ENCODE results near the gene LRRC4C.
"Not testable (repeated sequence)": the region's sequence is repeated elsewhere in the genome, so short reads cannot be mapped to it uniquely, and the experiment has no call there.

Gene LRRC4C

DNA sequence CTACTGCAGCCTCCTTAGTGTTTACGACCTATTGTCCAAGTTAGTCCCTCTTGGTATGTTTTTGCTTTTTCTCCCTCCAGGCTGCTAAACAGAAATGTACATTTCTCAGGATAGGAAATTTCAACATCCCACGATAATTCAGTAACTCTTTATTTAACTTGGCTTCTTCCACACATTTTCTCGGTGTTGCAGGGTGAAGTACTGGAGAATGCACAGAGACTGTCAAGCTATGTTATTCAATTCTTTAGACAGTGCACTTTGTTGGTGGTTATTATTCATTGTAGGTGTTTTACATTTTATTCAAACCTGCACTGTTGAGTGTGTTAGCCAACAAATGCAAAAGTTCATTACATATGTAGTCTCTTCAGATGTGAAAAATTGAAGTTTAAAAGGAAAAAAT lies 839.8 kb downstream of the LRRC4C start:
- no peak for DNase-seq

DNA sequence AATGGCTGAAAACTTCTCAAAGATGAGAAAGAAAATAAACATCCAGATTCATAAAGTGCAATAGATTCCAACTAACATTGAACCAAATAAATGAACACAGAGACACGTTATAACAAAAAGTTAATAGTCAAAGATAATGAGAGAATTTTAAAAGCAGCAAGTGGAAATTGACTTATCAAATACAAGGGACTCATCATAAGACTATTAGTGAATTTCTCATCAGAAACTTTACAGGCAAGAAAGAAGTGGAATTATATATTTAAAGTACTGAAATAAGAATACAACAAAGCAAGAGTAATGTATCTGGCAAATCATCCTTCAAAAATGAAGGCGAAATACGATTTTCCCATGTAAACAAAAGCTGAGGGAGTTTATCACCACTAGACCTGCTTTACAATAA lies 852.7 kb downstream of the LRRC4C start:
- no peak for DNase-seq

DNA sequence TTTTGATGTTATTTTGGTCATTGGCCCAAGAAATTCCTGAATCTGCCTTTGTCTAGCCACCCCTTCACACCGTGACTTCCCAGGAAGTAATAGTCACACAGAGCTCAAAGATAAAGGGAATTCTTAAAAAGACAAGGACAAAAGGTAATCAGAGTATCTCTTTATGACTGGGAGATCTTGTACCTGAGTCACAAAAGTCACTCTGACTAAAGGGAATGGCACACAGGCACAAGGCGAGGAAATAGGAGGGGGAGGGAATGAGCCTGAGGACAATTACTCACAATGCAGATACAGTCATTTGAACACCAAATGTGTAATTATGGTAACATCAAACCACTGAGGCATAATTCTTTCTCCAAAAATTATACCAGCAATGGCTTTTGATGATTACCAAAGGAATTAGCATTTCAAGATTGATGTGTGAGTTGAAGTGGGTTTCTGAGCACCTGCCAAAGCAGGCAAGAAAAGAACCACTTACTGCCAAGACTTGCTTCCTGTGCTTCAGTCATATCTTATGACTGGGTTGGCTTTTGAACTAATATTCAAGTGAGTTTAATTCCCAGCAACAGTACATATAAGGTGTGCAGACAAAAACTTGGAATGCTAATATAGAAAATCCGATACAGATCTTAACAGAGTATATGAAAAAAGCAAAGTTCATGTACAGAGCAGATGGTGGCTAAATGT lies 856.4 kb downstream of the LRRC4C start:
- no peak for DNase-seq

DNA sequence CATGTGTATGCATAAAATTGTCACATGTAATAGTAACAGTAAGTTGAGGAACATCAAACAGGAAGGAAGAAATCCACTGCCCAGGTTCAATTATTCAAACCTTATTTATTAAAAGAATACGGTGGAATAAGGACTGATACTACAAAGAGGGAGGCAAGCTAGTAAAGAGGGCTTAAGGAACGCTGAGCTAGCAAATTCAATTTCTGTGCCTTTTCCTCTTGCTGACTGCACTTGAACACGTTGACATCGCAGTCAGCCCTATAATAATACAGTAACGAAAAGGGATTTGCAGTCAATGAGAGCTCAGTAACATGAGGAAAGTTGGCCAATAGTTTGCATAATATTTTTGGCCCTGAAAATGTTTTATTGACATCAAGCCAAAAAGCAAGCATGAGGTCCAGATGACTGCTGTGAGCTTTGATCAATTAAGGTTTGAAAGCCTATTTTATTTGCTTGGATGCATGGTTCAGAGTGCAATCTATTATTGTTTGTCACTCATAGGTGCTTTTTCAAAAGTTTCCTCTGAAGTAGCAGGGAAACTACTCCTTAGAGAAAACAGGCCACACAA lies 861.8 kb downstream of the LRRC4C start:
- no peak for DNase-seq

DNA sequence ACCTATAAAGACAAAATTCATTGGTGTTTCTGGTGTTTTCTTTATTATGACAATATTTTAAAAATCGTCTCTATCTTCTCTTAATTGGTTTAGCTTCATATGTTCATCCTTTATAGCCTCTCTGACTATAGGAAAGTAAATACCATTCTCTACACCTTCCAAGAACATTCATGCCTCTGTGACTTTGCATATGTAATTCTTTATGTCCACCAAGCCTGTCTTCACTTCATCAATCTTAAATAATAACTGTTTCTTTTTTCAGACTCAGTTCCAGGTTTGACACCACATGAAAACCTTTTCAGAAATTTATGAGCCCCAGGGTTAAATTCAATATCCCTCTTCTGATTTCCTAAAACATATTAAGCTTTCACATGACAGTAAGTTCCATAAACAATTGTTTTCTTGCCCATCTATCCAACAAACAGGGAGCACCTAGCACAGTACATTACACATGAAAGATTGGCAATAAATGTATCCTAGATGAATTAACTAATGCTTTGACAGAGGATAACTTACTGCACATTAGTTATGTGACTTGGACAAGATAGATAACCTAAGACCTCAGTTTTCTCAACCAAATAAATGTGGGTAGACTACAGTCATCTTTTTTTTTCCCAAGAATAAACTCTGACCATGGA lies 886.1 kb downstream of the LRRC4C start:
- no peak for DNase-seq

DNA sequence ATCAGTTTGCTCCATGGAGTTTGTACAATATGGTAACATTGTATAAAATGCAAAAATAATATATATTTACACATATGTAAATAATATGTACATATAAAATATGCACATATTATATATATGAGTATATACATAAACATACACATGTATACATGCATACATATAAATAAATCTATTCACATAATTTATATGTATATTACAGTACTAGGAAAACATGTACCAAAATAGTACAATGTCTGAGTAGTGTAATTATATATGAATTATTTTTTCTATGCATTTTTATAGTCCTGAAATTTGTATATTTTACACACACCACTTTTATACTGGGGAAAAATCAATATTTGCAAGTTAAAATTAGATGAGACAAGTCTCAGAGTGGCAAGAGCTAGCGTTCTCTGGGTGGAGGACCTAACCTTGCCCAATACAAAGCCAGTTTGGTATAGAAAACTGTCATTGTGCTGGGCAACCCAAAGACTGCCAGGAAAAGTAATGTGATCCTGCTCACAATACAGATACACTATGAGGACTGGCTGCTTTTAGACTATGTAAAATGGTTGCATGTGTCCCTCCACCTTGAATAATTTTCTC lies 889.4 kb downstream of the LRRC4C start:
- no peak for DNase-seq

DNA sequence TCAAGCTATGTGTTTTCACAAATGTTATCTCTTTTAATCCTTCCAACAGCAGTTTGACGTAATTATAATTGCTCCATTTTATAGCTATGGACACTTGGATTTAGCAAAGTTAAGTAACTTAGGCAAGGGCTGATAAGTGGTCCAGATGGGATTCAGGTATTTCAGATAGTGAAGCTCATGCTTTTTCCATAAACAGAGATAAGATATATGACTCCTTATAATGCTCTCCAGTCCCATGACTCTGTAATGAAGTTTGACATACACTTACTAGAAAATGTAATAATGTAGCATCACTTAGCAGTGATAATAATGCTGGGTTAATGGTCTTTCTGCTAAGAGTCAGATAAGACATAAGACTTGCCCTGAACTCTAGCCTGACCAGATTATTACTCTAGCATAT lies 892.1 kb downstream of the LRRC4C start:
- DNase-seq: no peak

DNA sequence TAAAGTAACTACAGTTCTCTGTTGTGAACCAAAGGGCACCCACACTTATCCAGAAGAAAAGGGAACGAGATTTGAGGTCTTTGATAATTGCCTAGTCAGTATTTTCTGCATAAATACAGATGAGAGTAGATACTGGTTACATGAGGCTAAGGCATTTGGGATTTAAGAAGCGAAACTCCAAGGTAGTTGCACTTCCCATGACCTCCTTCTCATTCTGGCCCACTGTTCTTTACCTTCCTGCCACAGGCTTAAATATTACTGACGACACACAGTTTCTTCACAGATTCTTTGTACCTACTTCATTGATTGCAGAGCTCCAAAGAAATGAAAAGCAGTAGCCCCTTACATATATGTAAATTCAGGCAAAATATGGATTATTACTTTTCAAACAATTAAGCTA lies 915.3 kb downstream of the LRRC4C start:
- DNase-seq: no peak

DNA sequence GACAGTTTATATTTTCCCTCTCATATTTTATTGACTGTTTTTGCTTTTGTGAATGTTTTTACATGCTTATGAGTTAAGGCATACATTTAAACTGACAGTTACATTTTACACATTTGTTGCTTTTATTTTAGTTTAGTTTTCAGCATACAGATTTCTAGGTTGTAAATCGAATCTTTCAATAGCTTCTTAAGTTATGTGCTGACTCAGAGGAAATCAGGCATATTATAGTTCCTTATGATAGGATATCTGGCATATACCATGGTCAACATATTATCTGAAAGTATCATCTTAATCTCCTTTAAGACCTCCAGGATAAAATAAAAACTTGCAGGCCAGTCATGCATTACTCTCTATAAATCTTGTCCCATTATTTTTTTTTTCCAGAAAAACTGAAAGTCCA lies 916.6 kb downstream of the LRRC4C start:
- DNase-seq: no peak

DNA sequence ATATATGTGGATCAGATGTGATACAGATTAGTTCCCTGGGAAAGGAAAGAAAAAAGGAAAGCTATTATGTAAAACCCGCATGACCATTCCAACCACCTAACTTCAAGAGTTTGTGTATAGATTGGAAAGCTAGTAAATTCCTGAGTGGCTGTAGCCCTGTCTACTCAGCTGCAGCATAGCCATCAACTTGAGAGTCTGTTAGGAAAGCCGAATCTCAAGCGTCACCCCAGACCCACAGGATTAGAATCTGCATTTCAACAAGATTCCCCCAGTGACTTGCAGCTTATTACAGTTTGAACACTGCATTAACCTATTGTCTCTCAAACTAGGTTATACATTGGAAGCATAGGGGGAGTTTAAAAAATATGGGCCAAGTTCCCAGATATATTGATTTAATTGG lies 921.7 kb downstream of the LRRC4C start:
- DNase-seq: no peak

DNA sequence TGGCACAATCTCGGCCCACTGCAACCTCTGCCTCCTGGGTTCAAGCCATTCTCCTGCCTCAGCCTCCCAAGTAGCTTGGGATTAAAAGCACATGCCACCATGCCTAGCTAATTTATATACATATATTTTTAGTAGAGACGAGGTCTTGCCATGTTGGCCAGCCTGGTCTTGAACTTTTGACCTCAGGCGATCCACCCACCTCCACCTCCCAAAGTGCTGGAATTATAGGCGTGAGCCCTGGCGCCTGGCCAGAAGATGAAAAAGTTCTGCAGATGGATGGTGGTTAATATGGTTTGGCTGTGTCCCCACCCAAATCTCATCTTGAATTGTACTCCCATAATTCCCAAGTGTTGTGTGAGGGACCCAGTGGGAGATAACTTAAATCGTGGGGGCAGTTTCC lies 937.4 kb downstream of the LRRC4C start:
- not testable (repeated sequence) for DNase-seq

DNA sequence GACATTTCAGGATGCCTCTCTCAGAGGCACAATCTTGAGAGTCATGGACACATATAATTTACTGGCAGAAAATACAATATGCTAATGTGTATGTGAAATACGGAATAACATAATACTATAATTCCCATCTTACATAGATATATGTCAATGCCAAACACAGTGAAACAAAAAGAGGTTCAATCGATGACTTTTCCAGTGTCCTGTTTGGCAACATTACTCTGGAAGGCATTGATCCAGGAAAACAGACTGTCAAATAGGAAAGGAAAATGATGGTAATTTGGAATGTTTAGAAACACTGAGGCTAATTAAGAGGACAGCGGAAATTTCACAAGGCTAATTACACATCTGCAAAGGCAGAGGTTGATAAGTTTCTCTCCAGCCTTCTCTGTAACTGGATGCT lies 942.3 kb downstream of the LRRC4C start:
- DNase-seq: no peak

DNA sequence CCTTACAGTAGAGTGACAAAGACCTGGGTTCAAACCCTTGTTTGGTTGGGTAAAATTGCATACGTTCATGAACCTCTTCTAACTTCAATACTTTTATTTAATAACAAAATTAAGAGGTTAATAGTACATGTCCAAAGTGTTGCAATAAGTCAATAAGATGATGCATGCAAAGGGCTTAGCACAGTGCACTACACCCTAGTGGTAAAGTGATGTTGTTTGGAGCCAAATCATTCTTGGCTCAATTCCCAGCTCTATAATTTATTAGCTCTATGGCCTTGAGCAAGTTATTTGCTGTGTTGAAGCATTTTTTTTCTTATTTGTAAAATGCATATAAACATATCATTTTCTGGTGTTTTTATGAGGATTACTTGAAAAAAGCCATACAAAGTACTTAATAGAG lies 945.3 kb downstream of the LRRC4C start:
- DNase-seq: no peak

DNA sequence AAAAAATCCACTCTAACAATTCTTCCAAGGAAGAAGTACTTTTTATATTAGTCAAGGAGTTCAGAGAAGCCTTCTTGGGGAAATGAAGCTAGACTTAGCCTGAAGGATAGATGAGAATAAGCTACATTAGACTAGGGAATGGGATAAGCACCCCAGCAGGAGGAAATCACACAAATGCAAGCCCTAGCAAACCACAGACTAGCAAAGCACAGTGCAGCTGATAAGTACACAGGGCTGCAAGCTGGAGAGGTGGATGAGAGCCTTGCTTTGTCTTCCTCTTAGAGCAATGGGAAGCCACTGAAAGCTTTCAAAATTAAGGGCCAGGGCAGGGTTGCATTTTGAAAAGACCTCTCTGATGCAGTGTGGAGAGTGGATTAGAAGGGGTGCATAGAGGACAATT lies 946.2 kb downstream of the LRRC4C start:
- DNase-seq: no peak

DNA sequence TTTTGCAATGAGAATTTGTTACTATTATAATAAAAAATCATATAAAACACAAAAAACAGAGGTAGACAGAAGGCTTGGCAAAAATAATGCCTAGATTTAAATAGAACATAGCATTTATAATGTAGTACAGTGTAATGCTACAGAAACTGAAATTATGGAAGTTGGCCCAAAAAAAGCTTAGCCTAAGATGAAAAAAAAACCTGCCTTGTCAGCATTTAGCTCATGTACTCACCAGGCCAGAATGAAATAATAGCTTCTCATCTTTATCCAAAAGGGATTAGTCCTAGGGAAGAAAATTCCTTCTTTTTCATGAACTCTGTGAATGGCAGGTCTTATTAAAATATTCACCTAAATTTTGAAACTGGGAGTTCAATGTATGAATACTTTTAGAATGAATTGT lies 951.1 kb downstream of the LRRC4C start:
- DNase-seq: no peak

DNA sequence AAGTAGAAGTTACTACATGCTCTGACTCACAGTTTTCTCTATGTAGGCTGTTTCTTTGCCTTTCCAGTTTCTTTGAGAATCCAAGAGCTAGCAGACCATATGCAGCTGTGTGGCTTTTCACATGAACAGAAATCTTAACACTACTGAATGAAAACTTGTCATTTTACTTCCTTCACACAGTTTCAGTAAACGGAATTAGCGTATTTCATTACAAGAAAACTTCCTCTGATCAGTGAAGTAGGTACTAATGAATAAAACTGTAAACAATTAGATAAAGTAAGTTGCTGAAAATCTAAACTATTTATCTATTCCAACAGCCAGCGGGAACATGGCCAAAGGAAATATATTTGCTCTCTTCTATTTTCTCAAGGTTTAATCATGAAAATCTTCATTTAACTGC lies 953.2 kb downstream of the LRRC4C start:
- no peak for DNase-seq

DNA sequence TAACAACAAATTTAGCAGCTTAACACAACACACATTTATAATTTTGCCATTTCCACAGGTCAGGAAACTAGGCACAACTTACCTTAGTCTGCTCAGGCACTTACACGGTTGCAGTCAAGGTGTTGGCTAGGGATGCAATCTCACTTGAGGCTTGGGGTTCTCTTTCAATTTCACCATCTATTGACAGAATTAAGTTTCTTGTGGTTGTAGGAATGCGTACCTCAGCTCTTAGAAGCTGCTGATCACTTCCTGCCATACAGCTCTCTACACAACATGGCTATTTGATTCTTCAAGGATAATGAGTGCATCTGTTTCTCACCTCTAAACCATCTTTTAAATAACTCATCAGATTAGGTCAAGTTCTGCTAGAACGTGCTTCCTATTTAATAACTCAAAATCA lies 968.1 kb downstream of the LRRC4C start:
- DNase-seq: no peak

DNA sequence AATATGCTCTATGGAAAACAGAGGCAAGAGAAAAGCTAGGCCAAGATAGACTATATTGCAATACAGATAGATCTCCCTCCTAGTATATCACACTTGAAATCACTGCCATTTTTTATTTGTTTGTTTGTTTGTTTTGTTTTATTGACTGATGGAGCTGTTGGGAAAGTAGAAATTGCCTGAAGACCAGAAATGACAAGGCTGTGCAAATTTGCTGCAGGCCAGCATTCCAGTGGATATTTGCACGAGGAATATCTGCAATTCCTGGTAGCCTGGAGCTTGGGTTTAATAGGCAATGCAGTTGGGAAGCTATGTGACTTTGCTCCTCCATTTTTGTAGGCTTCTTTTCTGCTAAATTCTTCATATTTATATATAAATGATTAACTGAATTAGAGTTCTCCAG lies 991.7 kb downstream of the LRRC4C start:
- no peak for DNase-seq

DNA sequence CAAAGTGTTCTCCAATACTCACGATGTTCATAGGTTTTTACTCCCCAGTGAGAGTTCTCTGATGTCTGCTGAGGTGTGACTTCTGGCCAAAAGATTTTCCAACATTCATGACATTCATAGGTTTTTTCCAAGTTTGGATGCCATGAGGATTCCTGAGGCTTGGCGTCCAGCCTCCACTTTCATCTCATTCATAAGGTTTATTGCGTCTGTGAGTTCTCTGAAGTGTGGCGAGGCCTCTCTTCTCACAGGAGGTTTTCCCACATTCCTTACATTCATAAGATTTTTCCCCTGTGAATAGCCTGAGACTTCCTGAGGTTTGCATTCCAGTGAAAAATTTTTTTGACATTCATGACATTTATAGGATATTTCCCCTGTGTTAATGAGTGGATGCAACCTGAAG lies 1014.1 kb downstream of the LRRC4C start:
- no peak for DNase-seq

DNA sequence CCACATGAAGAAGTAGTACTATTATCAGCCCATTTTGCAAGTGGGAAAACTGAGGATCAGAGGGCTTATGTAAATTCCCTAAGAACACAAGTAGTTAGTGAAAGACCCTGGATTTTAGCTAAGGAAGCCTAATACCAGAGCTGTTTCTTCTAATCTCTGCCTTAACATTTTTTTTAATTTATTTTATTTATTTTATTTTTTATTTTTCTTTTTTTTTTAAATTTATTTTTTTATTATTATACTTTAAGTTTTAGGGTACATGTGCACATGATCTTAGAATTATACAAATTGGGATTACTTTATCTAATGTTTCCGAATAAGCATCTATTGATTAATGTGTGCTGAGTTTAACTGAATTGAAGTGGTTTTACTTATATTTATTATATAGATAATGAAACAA lies 1015.3 kb downstream of the LRRC4C start:
- DNase-seq: no peak

DNA sequence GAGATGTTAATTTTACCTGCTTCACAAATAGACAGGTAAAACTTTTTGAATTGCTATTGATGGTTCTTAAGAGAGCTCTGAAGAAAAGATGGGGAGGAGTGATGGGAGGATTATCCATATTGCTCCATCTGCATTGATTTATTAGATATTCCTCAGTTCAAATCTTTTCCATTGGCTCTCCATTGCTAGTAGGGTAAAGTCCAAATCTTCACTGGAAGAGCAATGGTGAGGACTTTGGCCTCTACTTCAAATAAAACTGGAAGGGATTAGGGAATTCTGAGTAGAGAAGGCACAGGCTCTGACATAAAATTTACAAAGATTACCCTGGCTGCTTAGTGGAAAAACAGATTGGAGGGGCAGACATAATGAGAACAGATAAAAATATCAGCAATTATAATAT lies 1024.1 kb downstream of the LRRC4C start:
- DNase-seq: no peak

DNA sequence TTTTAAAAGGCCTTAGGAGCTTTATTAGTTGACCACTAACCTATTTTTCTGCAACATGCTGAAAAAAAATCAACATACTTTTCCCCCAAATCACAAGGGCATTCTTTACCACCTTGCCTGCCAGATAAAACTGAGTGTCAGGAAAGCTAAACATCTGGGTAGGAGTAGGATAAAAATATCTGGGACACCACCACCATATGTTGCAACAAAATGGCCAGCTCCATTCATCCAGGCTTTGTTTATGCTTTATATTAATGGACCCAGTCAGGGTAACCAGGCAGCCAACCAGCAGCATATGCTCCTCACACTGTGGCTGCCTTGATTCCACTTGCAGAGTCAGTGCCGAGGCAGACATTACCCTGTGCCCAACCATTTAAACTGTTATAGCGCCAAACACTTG lies 1024.5 kb downstream of the LRRC4C start:
- DNase-seq: no peak

DNA sequence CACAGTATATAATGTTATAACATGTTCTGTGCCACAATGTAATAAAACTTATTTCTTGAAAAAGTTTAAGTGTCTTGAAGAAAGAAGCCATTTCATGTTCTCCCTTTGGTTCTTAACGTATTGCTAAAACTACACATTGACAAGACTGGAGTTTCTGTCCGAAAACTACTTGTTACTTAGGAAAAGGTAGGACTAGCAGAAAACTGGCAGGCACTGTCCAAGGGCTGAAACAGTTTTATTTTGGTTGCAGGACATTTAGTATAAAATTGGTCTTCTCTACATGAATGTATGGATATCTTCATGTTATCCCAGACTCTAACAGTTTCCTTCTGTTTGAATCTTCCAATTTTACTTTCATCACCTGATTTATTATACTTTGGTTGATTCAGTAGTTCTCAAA lies 1027.1 kb downstream of the LRRC4C start:
- DNase-seq: no peak

DNA sequence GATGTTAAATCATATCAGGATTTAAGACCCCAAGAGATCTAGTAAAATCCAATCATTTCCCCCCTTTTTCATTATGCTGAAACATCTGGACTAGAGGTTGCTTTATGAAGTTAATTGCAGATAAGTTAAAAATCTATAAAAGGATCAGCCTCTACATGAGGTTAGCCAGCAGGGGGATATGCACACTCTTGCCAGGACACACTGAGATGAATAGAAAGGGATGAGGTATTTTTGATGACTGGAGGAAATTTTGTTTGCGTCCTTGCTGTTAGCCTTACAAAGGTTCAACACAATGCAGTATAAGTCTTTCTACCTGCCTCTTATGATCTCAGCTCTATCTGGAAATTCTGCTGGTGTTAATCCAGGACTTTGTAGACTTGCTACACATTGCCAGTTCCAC lies 1034.3 kb downstream of the LRRC4C start:
- no peak for DNase-seq

All from CD4-positive, alpha-beta T cell treated with Interleukin-15 for 1 hour (primary cell).